HG03060 (cell line): ENCODE data around the gene GRK5.

Source experiments
- ATAC-seq: cut with Tn5 transposase; IDR thresholded peaks from one replicate; pipeline ENCODE4 v1.9.1; 2021; ENCODE audit warnings: low read depth, moderate number of reproducible peaks; ENCODE audit not compliant: unreplicated experiment

GRK5 gene

DNA sequence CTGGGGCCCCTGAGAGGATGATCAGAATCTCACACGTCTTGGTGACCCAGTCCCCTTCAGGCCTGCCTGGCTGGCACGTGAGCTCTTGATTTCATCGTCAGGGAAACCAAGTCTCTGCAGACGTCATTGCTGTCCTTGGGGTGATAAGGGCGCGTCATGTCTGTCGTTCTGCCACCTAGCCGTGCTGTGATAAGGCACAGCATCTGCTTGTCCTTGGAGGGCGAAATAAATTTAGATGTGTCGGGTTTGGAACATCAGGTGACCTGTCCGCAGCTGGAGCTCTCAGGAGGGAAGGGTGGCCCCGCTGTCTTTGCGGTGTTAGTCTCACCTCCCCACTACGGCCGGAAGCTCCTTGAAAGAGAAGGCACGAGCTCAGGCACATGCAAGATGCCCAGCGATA lies 129.2 kb downstream of the GRK5 start:
- no peak for ATAC-seq

DNA sequence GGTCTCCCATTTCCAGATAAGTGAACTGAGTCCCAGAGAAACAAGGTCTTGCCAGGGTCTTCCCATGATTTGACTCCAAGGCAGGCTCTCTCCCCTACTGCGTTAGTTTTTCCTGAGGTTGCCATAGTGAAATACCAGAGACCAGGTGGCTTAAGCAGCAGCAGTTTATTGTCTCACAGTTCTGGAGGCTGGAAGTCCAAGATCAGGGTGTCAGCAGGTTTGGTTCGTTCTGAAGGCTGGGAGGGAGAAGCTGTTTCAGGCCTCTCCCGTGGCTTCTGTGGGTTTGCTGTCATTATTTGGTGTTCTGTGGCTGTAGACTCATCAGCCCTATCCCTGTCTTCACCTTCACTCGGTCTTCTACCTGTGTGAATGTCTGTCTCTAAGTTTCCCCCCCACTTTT lies 129.9 kb downstream of the GRK5 start:
- ATAC-seq, result no peak

DNA sequence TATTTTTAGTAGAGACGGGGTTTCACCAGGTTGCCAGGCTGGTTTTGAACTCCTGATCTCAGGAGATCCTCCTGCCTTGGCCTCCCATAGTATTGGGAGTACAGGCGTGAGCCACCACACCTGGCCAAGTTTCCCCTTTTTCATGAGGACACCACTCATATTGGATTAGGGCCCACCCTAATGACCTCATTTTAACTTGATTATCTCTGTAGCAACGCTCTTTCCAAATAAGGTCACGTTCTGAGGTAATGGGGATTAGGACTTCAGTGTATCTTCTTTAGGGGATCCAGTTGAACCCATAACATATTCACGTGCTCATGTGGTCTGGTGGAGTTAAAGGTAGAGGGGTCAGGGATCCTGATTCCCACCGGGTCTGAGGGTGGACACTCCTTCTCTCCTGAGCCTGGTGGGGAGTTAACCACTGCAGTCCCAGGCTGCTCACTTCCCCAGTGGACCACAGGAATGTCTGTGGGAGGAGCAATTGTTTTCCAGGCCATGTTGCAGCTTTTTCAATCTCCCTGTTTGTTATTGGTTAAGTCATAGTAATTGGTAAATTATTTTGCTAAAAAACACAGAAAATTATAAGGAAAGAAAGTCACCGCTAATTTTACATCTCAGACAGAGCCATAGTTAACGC lies 130.5 kb downstream of the GRK5 start:
- no peak for ATAC-seq

DNA sequence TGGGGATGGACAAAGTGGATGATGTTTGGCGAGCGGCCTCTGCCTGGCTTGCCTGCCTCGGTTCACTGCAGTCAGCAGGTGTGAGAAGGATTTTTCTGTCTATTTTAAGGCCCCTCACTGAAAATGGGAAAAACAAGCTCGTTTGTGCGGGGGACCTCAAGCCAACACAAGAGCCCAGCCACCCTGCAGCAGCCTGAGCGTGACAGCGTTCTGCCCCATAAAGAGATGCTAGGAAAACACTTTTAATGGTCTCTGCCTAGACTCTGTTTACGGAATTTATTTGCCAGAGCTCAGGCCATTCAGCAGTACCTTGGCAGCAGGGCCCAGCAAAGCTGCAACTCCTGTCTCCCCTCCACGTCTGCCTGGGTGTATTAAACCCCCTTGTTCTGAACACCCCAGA lies 131.7 kb downstream of the GRK5 start:
- ATAC-seq, result no peak

DNA sequence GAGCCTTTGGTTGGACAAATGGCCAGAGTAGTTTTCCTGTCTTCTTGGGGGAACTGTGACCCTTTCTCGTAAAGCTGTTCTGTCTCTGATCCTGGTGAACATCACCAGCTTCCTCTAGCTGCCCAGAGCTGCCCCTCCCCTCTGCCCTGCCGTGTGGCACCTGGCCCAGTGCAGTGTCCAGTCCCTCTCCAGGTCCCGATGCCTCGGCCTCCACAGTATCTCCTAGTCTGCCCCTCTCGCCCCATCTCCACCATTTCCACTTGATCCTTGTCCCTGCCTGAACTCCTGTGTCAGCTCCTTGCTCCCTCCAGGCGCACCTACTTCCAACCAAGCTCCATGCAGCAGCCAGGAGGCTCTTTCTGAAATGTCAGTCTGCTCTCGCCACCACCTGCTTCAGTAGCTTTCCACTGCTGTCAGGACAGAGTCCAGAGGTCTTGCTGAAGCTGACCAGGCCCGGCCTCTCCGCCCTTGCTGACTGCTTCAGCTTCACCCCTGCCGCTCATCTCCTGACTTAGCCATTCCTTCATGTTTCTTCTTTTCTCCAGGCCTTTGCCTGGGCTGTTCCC lies 133.6 kb downstream of the GRK5 start:
- no peak for ATAC-seq

DNA sequence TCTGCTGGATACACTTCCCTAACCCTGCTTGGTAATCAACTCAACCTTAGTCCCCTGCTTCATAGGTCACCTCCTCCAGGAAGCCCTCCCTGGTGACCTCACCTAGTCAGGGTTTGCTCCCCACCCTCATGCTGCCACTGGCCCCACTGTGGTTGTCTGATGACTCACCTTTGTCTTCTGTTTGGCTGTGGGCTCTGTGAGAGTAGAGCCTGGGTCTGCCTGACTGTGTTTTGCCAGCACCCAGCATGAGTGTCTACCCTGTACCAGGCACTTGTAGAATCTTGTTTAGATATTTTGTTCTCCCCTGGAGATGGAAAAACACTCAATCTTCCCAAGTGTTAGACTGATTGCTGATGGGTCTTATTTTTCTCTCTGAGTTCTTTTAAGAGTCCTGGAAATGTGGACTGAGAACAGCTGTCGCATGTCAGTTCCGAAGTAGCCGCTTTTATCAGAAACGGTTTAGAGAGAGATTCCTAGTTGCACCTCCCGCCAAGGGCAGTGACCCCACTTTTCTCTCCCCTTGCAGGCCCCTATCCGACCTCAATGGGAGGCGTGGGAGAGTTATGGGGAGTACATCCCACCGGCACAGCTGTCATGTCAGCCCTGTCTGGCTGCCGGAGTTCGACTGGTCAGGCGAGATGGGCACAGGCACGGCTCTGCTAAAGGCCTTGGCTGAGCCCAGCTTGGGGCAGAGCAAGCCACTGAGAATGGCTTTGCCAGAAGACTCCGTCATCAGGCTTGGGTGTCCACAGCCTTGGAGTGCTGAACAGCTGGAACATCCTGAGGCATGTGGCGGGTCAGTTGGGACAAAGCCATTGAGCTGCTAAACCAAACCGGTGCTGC lies 134.3 kb downstream of the GRK5 start:
- no peak for ATAC-seq

DNA sequence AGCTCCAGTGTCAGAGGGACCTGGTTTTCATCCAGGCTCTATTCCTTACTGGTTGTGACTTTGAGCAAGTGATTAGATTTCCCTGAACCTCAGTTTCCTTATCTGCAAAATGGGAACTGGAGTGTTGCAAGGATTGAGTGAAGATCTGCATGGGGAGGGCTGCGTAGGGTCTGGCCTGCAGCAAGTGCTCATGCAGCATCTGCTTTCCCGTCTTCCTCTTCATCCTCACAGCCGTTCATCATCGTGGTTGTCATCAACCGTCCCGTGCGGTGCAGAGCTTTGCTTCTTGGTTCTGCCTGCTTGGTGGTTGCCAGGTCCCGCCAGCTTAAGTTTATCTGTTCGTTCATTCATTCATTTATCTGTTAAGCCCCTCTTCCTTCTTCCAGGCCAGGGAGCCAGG lies 135.0 kb downstream of the GRK5 start:
- no peak for ATAC-seq

DNA sequence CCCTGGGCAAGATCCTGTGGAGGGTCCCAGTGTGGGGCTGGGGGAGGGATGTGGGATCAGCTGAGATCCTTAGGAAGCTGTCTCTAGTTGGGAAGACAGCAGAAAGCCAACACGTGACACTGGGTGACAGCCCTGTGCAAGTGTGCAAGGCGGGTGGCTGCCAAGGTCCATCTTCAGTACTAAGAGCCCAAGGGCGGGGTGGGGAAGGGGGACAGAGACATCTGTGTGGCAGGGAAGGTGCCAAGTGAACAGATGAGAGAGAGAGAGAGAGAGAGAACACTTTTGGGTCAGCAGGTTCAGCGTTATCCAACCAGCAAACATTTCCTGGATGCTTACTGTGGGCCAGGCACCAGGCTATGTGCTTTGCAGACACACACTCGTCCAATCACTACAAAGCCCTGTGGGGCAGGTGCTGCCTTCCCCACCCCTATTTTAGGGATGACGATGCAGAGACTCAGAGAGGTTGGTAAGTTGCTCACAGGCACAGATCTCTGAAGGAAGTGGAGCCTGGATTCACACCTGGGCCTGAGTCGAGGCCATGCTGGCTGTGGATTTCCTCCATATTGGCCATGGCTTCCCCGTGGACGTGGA lies 135.7 kb downstream of the GRK5 start:
- no peak for ATAC-seq

DNA sequence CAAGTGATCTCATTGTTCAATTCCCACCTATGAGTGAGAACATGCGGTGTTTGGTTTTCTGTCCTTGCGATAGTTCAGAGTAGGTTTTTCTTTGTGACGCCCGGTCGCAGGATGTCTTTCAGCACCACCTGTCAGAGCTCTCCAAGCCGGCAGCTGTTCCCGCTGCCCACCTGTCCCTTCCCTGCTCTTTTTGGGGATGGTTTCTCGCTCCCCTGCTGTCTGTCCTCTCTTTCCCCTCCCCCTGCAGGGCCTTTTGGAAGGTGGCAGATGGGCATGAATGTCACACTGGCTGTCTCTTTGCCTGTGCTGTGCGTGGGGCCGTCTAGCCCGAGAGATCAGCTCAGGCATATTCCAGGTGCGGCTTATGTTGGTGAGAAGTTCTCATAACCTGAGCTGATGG lies 137.0 kb downstream of the GRK5 start:
- ATAC-seq, result no peak

DNA sequence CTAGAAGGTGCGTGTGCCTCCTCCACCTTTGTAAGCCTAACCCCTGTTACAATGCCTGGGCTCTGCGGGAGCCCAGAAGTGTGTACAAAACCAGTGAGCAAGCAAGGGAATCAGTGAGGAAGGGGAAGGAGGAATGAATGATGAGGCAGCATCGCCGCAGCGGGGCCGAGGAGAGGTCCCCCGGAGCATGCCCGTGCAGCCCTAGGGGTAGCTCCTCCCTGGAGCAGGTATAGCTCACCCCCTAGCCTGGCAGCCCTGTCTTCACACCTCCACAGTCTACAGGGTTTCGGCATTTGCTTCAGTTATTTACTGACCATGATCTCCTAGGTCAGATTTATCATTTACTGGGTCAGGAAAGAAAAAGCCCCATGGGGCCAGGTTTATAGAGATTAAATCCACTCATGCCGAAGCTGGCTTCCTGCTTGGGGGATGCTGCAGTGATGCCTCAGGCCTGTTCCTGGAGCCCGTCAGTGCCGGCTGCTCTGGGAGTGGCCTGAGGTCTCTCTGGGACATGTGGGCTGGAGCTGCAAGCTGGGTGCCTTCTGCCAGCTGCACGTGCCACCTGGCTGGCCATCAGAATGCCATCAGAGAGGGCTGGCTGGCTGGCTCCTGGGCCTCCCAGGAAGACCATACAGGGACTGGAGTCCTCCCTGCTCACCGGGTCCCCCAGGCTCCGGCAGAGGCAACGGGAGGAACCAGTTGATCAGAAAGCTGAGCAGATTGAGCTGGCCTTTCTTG lies 138.9 kb downstream of the GRK5 start:
- no peak for ATAC-seq

DNA sequence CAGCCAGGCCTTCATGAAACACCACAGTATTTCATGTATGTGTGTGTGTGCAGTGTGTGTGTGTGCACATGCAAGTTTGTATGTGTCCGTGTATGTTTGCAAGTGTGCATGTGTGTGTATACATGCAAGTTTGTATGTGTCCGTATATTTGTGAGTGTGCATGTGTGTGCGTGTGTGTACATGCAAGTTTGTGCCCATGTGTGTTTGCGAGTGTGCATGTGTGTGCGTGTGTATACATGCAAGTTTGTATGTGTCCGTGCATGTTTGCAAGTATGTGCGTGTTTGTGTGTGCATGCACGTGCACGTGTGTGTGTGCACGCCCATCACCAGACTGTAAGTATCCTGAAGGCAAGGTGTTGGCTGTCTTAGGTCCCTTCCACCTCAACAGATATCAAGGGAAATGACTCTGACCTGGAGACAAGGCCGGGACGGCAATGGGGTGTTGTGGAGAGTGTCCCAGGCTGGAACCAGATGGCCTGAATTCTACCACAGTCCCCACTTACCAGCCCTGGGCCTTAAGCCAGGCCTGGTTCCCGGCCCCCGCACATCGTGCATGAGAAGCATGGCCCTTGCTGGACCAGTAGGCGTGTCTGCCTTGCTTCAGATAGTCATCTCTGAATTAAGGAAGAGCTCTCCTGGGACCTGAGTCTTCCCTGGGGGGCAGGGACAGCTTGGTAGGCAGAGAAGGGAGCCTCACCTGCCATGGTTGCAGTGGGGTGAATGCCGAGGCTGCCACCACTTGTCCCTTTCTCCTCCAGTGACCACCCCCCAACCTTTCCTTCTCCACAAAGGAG lies 140.0 kb downstream of the GRK5 start:
- no peak for ATAC-seq

DNA sequence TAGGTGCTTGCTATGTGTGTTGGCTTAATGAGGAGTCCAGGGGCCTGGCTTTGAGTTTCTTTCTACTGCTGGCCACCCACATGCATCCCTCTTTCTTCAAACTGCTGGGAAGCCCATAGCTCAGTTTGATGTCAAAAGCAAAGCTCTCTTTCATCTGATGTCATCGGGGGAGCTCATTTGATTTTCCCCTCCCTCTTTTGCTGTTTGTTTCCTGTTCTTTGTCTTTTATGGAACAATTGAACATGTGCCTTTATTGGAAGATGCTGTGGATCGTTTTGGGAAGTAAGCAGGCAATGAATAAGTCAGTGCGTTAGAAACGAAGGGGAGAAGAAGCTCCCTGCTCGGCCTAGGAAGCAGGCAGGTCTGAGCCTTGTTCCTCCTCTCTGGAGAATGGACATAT lies 140.7 kb downstream of the GRK5 start:
- ATAC-seq, result no peak

DNA sequence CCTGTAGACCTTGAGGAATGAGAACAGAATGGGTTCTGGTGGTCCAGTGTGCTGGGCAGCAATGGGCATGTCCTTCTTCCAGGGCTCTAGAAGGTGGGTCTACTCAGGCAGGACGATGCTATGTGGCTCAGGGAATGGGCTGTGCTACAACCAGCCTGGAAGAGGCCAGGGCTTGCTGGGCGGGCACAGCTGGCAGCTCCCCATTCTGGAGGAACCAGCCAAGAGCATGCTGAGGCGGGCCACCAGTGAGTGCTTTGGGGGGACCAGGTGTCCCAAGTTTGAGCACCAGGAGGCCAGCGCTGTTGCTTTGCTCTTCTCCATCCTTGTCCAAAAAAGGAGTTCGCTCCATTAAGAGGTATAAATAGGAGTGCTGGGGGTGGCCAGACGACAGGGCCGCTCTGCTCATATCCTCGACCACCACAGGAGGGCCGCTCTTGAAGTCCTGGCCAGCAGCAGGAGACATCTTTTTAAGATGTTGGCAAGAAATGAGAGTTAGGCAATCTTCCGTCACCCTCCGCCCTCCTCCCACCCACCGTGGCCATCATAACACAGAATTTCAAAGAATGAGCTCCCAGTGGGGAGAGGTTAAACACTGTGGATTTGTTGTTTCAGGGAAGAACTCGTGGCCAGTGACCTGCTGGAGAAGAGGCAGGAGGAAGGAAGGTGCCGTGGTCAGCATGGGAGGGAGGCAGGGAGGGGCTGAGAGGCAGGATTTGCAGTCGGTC lies 141.3 kb downstream of the GRK5 start:
- ATAC-seq, result no peak

DNA sequence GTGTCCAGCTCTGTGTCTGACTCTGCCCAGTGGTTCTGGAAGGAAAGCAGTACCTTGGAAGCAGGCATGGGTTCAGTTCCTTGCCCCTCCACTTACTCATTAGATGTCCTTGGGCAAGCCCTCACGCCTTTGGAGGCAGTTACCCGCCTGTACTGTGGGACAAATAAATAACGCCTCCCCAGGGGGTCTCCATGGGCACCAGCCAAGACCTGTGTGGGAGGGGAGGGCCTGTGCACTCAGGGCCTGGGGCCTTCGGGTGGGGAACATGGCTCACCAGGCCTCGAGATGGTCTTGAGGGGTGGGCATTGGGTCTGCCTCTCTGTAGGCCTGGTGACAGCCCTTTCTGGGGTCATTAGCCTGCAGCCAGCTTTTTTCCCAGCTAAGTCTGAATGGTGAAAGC lies 142.0 kb downstream of the GRK5 start:
- ATAC-seq, result no peak

DNA sequence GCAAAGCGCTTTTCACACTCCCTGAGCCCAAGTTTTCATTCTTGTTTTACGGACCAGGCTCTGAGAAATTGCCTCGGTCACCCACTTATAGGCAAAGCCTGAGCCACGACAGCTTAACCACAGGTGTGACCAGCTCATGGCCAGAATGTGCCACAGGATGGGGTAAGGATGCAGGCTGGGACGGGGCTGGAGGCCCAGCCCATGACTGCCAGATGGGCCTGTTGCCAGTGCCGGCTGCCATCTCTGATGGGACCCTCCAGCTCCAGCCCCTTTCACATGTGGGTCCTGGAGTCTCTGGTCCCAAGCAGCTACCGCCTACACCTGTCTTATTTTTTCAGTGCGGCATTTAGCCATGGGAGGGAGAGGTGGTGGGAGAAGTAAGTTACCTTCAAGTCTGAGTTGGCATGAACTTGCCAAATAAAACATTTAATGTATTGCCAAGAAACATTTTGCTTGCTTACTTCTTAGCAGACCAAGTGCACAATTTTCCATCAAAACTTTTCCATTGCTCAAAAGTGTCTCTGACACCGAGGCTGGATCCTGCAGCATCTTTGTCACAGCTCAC lies 142.6 kb downstream of the GRK5 start:
- no peak for ATAC-seq

DNA sequence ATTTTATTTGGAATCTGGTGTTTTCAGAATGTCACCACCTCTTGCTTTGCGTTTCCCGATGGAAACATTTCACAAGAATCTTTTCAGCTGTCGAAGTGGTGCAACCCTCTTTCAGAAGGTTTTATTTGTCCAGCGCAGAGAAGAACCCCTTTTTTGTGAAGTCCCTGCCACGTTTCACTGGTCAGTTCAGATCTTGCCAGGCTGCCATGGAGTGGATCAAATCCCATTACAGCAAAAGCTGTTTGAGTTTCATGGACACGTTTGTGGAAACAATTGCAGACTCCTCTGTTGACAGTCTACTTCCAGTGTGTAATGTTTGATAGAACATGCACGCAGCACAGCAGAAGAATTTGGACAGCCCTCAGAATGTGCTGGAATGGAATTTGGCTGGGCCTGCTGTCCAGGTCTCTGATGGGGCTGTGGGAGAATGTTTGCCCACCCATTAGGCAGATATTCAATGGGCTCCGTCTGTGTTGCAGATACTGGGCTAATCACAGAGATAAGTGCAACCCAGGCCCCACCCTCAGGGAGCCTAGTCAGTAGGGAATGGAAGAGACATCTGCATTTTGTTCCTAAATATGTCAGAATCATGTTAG lies 143.2 kb downstream of the GRK5 start:
- ATAC-seq, result no peak

DNA sequence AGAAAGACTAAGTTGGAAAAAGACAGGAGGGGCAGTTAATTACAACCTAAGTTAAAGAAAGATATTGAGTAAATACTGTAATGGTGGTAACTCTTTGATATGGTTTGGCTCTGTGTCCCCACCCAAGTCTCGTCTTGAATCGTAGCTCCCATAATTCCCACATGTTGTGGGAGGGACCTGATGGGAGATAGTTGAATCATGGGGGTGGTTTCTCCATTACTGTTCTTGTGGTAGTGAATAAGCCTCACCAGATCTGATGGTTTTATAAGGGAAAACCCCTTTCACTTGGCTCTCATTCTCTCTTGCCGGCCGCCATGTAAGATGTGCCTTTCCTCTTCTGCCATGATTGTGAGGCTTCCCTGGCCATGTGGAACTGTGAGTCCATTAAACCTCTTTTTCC lies 143.8 kb downstream of the GRK5 start:
- no peak for ATAC-seq

DNA sequence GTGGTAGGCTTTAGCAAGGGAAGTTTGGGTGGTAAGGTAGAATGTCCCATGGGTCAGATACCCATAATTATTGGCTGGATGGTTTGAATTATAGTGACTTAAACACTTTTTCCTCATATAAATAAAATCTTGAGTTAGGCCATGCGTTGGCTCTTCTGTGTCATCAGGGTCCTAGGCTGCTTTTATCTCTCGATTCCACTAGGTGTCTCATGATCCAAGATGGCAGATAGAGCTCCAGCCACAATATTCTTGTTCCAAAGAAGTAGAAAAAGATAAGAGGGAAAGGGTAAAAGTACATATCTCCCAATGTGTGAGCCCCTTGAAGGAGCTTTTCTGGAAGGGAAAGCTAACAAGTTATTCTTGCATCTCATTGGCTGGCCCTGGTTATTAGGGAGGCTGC lies 144.7 kb downstream of the GRK5 start:
- no peak for ATAC-seq

DNA sequence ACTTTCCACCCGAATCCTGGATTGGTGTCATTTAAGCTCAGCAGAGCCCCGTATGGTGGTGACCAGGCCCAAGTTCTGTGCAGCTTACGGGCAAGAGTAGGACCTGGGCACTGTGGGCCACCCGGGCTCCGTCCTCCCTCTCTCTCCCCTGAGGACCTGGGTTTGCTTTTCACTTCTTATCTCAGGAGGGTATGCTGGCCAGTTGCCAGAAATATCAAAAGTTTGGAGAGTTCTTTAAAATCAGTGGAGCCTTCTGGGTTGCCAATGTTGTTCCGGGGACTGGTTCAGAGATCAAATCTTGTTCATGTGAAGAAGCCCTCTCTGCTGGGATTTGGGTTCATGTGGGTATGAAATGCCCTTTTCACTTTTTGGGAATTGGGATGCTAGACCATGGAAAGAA lies 145.4 kb downstream of the GRK5 start:
- no peak for ATAC-seq
